HEK293 (cell line): Measurements from ENCODE around the gene TOMM6.

Source experiments
- GFI1B ChIP-seq: fragments of 450-650 bp; formaldehyde crosslinking; IDR thresholded peaks from 2 replicates; pipeline ENCODE4 v1.5.1; 2016; ENCODE audit warnings: missing biosample characterization, missing genetic modification characterization
- KLF1 ChIP-seq: fragments of 450-650 bp; formaldehyde crosslinking; IDR thresholded peaks from 2 replicates; pipeline ENCODE4 v1.5.1; 2016; ENCODE audit warnings: missing biosample characterization, missing genetic modification characterization
- KLF7 ChIP-seq: fragments of 450-650 bp; formaldehyde crosslinking; IDR thresholded peaks from 2 replicates; pipeline ENCODE4 v1.5.1; 2016; ENCODE audit warnings: missing biosample characterization, missing genetic modification characterization, borderline replicate concordance
- SCRT2 ChIP-seq: fragments of 450-650 bp; formaldehyde crosslinking; IDR thresholded peaks from 2 replicates; pipeline ENCODE4 v1.5.1; 2016; ENCODE audit warnings: missing biosample characterization, missing genetic modification characterization
- SP7 ChIP-seq: fragments of 450-650 bp; formaldehyde crosslinking; IDR thresholded peaks from 2 replicates; pipeline ENCODE4 v1.5.1; 2016; ENCODE audit warnings: missing biosample characterization, missing genetic modification characterization
- ZBTB20 ChIP-seq: fragments of 450-650 bp; formaldehyde crosslinking; IDR thresholded peaks from 2 replicates; pipeline ENCODE4 v1.5.1; 2016; ENCODE audit warnings: missing biosample characterization, missing genetic modification characterization
- ZBTB21 ChIP-seq: fragments of 450-650 bp; formaldehyde crosslinking; IDR thresholded peaks from 2 replicates; pipeline ENCODE4 v1.5.1; 2017; ENCODE audit warnings: missing biosample characterization, missing genetic modification characterization
- ZBTB8A ChIP-seq: fragments of 450-650 bp; formaldehyde crosslinking; IDR thresholded peaks from 2 replicates; pipeline ENCODE4 v1.5.1; 2016; ENCODE audit warnings: missing biosample characterization, missing genetic modification characterization
- ZFHX2 ChIP-seq: fragments of 450-650 bp; formaldehyde crosslinking; conservative IDR thresholded peaks from 2 replicates; pipeline ENCODE4 v1.5.1; 2016; ENCODE audit warnings: missing biosample characterization, missing genetic modification characterization
- ZNF10 ChIP-seq: fragments of 450-650 bp; formaldehyde crosslinking; IDR thresholded peaks from 2 replicates; pipeline ENCODE4 v1.5.1; 2017; ENCODE audit warnings: missing biosample characterization, missing genetic modification characterization
- ZNF24 ChIP-seq: fragments of 450-650 bp; formaldehyde crosslinking; IDR thresholded peaks from 2 replicates; pipeline ENCODE4 v1.5.1; 2016; ENCODE audit warnings: missing biosample characterization, missing genetic modification characterization
- ZNF324 ChIP-seq: fragments of 450-650 bp; formaldehyde crosslinking; IDR thresholded peaks from 2 replicates; pipeline ENCODE4 v1.5.1; 2016; ENCODE audit warnings: missing biosample characterization, missing genetic modification characterization
- ZNF37A ChIP-seq: fragments of 450-650 bp; IDR thresholded peaks from 2 replicates; pipeline ENCODE4 v1.5.1; 2018; ENCODE audit warnings: missing biosample characterization, missing genetic modification characterization
- ZNF521 ChIP-seq: fragments of 450-650 bp; formaldehyde crosslinking; IDR thresholded peaks from 2 replicates; pipeline ENCODE4 v1.5.1; 2017; ENCODE audit warnings: missing biosample characterization, mild to moderate bottlenecking, missing genetic modification characterization
- ZNF549 ChIP-seq: fragments of 450-650 bp; IDR thresholded peaks from 2 replicates; pipeline ENCODE4 v1.5.1; 2018; ENCODE audit warnings: missing biosample characterization, missing genetic modification characterization, mild to moderate bottlenecking, inconsistent platforms, moderate library complexity
- ZNF555 ChIP-seq: fragments of 450-650 bp; formaldehyde crosslinking; conservative IDR thresholded peaks from 2 replicates; pipeline ENCODE4 v1.5.1; 2017; ENCODE audit warnings: missing biosample characterization, mild to moderate bottlenecking, missing genetic modification characterization, inconsistent platforms
- ZNF624 ChIP-seq: fragments of 450-650 bp; formaldehyde crosslinking; IDR thresholded peaks from 2 replicates; pipeline ENCODE4 v1.5.1; 2017; ENCODE audit warnings: missing biosample characterization, missing genetic modification characterization
- ZNF76 ChIP-seq: fragments of 450-650 bp; formaldehyde crosslinking; IDR thresholded peaks from 2 replicates; pipeline ENCODE4; 2016; ENCODE audit warnings: low read depth, missing biosample characterization, missing genetic modification characterization, borderline replicate concordance
- ZNF776 ChIP-seq: fragments of 450-650 bp; formaldehyde crosslinking; IDR thresholded peaks from 2 replicates; pipeline ENCODE4 v1.5.0; 2017; ENCODE audit warnings: missing biosample characterization, missing genetic modification characterization, borderline replicate concordance
- ZNF791 ChIP-seq: fragments of 450-650 bp; formaldehyde crosslinking; IDR thresholded peaks from 2 replicates; pipeline ENCODE4 v1.5.1; 2016; ENCODE audit warnings: missing biosample characterization, missing genetic modification characterization
- ZXDB ChIP-seq: fragments of 450-650 bp; formaldehyde crosslinking; IDR thresholded peaks from 2 replicates; pipeline ENCODE4 v1.5.1; 2016; ENCODE audit warnings: missing biosample characterization, missing genetic modification characterization
- TF ChIP-seq, protein P1 (sequence below): fragments of 450-650 bp; formaldehyde crosslinking; IDR thresholded peaks from 2 replicates; pipeline ENCODE4 v1.5.1; 2016; ENCODE audit warnings: missing biosample characterization, missing genetic modification characterization
- TF ChIP-seq, protein P2 (sequence below): fragments of 450-650 bp; formaldehyde crosslinking; IDR thresholded peaks from 2 replicates; pipeline ENCODE4 v1.5.1; 2016; ENCODE audit warnings: missing biosample characterization, missing genetic modification characterization, low read depth
- TF ChIP-seq, protein P3 (sequence below): fragments of 450-650 bp; formaldehyde crosslinking; IDR thresholded peaks from 2 replicates; pipeline ENCODE4 v1.5.1; 2016; ENCODE audit warnings: missing biosample characterization, missing genetic modification characterization
- TF ChIP-seq, protein P4 (sequence below): IDR thresholded peaks from 2 replicates; pipeline ENCODE4 v1.6.1; 2011; ENCODE audit warnings: mild to moderate bottlenecking, low read depth, low read length, borderline replicate concordance
- TF ChIP-seq, protein P5 (sequence below): fragments of 450-650 bp; formaldehyde crosslinking; IDR thresholded peaks from 2 replicates; pipeline ENCODE4 v1.5.1; 2016; ENCODE audit warnings: missing biosample characterization, missing genetic modification characterization
- TF ChIP-seq, protein P6 (sequence below): fragments of 450-650 bp; formaldehyde crosslinking; IDR thresholded peaks from 2 replicates; pipeline ENCODE4 v1.5.1; 2017; ENCODE audit warnings: missing biosample characterization, missing genetic modification characterization

Gene TOMM6

DNA sequence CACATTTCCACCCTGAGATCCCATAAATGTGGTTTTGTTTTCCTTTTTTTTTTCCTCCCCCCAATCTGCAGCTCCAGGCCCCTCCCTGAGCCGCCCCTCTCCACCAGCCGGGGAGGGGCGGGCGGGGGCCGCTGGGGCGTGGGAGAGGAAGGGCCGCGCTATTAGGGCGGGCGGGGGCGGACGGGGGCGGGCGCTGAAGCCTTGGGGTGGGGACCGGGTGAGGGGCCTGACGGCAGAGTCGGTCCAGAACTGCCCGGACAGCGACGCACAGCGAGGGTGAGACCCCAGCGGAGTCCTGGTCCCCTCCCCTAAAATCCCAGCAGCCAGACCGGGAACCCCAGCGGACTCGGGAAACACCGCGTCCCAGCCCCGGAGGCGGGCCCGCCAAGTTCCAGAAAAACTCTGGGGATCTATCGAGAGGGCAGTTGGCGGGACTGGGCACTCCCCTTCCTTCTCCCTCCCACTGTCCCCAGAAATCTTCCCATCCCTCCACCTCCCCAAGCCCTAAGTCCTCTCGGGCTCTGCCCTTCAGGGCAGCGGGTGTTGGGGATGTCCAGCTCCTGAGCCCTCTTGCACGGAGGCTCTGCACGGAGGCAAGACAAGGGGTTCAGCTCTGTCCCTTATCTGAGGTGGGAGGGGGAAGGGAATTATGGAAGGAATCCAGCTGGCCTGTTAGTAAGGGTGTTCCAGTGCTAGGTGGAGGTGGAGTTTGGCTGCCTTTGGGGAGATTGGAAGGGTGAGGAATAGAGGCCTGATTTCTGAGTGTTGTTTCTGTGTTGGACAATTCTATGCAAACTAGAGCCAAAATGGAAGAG is 6.7 kb upstream of the TOMM6 start, which contains the start of gene PRICKLE4 (continued):
- TF ChIP-seq ZNF24 (tag by site-specific recombination) (no peak), ZNF324 (tag by site-specific recombination) (no peak), SP7 (tag by site-specific recombination) (peak; percentile 18; the same call in 1 of the 2 replicates), KLF7 (tag by site-specific recombination) (no peak), SCRT2 (tag by site-specific recombination) (no peak), KLF1 (tag by site-specific recombination) (no peak), ZNF624 (tag by site-specific recombination) (no peak), ZNF555 (tag by site-specific recombination) (no peak), ZNF37A (tag by site-specific recombination) (no peak), ZNF76 (tag by site-specific recombination) (no peak), ZNF791 (tag by site-specific recombination) (no peak), ZNF521 (no peak), ZNF776 (tag by site-specific recombination) (no peak), ZBTB21 (tag by site-specific recombination) (no peak), GFI1B (no peak), ZBTB8A (tag by site-specific recombination) (peak; percentile 37; the same call in 1 of the 2 replicates), ZNF10 (tag by site-specific recombination) (no peak), ZNF549 (no peak), ZXDB (tag by site-specific recombination) (no peak), ZBTB20 (tag by site-specific recombination) (peak; percentile 69), ZFHX2 (tag by site-specific recombination) (no peak)
- TF ChIP-seq, protein P1, sequence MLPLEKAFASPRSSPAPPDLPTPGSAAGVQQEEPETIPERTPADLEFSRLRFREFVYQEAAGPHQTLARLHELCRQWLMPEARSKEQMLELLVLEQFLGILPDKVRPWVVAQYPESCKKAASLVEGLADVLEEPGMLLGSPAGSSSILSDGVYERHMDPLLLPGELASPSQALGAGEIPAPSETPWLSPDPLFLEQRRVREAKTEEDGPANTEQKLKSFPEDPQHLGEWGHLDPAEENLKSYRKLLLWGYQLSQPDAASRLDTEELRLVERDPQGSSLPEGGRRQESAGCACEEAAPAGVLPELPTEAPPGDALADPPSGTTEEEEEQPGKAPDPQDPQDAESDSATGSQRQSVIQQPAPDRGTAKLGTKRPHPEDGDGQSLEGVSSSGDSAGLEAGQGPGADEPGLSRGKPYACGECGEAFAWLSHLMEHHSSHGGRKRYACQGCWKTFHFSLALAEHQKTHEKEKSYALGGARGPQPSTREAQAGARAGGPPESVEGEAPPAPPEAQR (tag by site-specific recombination), result no peak
- TF ChIP-seq, protein P2, sequence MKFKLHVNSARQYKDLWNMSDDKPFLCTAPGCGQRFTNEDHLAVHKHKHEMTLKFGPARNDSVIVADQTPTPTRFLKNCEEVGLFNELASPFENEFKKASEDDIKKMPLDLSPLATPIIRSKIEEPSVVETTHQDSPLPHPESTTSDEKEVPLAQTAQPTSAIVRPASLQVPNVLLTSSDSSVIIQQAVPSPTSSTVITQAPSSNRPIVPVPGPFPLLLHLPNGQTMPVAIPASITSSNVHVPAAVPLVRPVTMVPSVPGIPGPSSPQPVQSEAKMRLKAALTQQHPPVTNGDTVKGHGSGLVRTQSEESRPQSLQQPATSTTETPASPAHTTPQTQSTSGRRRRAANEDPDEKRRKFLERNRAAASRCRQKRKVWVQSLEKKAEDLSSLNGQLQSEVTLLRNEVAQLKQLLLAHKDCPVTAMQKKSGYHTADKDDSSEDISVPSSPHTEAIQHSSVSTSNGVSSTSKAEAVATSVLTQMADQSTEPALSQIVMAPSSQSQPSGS (tag by site-specific recombination), result no peak
- TF ChIP-seq, protein P3, sequence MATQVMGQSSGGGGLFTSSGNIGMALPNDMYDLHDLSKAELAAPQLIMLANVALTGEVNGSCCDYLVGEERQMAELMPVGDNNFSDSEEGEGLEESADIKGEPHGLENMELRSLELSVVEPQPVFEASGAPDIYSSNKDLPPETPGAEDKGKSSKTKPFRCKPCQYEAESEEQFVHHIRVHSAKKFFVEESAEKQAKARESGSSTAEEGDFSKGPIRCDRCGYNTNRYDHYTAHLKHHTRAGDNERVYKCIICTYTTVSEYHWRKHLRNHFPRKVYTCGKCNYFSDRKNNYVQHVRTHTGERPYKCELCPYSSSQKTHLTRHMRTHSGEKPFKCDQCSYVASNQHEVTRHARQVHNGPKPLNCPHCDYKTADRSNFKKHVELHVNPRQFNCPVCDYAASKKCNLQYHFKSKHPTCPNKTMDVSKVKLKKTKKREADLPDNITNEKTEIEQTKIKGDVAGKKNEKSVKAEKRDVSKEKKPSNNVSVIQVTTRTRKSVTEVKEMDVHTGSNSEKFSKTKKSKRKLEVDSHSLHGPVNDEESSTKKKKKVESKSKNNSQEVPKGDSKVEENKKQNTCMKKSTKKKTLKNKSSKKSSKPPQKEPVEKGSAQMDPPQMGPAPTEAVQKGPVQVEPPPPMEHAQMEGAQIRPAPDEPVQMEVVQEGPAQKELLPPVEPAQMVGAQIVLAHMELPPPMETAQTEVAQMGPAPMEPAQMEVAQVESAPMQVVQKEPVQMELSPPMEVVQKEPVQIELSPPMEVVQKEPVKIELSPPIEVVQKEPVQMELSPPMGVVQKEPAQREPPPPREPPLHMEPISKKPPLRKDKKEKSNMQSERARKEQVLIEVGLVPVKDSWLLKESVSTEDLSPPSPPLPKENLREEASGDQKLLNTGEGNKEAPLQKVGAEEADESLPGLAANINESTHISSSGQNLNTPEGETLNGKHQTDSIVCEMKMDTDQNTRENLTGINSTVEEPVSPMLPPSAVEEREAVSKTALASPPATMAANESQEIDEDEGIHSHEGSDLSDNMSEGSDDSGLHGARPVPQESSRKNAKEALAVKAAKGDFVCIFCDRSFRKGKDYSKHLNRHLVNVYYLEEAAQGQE (tag by site-specific recombination), result no peak
- TF ChIP-seq, protein P4, sequence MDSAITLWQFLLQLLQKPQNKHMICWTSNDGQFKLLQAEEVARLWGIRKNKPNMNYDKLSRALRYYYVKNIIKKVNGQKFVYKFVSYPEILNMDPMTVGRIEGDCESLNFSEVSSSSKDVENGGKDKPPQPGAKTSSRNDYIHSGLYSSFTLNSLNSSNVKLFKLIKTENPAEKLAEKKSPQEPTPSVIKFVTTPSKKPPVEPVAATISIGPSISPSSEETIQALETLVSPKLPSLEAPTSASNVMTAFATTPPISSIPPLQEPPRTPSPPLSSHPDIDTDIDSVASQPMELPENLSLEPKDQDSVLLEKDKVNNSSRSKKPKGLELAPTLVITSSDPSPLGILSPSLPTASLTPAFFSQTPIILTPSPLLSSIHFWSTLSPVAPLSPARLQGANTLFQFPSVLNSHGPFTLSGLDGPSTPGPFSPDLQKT, result no peak
- TF ChIP-seq, protein P5, sequence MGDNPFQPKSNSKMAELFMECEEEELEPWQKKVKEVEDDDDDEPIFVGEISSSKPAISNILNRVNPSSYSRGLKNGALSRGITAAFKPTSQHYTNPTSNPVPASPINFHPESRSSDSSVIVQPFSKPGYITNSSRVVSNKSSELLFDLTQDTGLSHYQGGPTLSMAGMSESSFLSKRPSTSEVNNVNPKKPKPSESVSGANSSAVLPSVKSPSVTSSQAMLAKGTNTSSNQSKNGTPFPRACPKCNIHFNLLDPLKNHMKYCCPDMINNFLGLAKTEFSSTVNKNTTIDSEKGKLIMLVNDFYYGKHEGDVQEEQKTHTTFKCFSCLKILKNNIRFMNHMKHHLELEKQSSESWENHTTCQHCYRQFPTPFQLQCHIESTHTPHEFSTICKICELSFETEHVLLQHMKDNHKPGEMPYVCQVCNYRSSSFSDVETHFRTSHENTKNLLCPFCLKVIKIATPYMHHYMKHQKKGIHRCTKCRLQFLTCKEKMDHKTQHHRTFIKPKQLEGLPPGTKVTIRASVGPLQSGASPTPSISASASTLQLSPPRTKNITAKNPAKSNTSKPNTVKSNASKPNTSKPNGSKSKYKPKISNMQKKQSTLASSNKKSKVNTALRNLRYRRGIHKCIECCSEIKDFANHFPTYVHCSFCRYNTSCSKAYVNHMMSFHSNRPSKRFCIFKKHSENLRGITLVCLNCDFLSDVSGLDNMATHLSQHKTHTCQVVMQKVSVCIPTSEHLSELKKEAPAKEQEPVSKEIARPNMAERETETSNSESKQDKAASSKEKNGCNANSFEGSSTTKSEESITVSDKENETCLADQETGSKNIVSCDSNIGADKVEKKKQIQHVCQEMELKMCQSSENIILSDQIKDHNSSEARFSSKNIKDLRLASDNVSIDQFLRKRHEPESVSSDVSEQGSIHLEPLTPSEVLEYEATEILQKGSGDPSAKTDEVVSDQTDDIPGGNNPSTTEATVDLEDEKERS (tag by site-specific recombination), result no peak
- TF ChIP-seq, protein P6, sequence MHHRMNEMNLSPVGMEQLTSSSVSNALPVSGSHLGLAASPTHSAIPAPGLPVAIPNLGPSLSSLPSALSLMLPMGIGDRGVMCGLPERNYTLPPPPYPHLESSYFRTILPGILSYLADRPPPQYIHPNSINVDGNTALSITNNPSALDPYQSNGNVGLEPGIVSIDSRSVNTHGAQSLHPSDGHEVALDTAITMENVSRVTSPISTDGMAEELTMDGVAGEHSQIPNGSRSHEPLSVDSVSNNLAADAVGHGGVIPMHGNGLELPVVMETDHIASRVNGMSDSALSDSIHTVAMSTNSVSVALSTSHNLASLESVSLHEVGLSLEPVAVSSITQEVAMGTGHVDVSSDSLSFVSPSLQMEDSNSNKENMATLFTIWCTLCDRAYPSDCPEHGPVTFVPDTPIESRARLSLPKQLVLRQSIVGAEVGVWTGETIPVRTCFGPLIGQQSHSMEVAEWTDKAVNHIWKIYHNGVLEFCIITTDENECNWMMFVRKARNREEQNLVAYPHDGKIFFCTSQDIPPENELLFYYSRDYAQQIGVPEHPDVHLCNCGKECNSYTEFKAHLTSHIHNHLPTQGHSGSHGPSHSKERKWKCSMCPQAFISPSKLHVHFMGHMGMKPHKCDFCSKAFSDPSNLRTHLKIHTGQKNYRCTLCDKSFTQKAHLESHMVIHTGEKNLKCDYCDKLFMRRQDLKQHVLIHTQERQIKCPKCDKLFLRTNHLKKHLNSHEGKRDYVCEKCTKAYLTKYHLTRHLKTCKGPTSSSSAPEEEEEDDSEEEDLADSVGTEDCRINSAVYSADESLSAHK, result no peak
